ENCODE measurements around the gene PRELID3B.

The PRELID3B gene

DNA sequence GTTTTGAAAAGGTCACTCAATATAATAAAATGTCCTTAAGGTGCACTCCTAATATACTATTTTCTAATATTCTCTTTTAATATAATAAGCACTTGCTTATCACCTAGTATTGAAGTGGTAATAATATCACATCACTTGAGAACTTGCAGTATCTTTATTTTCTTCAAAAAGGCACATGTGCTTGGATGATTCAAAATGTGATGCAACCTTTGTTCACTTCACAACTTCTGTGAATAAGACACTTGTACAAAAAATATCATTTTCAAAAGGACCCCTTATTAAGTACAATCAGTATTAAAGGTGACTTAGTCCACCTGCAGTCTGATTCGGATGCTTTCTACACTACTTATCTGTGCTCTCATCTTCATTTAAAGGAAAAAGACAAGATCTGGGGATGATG is 3.4 kb downstream of the PRELID3B start:
- TF ChIP-seq, protein P1, sequence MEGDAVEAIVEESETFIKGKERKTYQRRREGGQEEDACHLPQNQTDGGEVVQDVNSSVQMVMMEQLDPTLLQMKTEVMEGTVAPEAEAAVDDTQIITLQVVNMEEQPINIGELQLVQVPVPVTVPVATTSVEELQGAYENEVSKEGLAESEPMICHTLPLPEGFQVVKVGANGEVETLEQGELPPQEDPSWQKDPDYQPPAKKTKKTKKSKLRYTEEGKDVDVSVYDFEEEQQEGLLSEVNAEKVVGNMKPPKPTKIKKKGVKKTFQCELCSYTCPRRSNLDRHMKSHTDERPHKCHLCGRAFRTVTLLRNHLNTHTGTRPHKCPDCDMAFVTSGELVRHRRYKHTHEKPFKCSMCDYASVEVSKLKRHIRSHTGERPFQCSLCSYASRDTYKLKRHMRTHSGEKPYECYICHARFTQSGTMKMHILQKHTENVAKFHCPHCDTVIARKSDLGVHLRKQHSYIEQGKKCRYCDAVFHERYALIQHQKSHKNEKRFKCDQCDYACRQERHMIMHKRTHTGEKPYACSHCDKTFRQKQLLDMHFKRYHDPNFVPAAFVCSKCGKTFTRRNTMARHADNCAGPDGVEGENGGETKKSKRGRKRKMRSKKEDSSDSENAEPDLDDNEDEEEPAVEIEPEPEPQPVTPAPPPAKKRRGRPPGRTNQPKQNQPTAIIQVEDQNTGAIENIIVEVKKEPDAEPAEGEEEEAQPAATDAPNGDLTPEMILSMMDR (IDR thresholded peaks at IDR 0.05; ENCODE audit: extremely low read depth, insufficient read depth, missing control alignments): no peak
- in situ Hi-C loops (cut with MboI; ENCODE audit: low pct_unique_long_range_greater_than_20kb, low sequenced_read_pairs, unreplicated experiment): no loop called here
- DNase-seq (ENCODE audit: low spot score): no peak

DNA sequence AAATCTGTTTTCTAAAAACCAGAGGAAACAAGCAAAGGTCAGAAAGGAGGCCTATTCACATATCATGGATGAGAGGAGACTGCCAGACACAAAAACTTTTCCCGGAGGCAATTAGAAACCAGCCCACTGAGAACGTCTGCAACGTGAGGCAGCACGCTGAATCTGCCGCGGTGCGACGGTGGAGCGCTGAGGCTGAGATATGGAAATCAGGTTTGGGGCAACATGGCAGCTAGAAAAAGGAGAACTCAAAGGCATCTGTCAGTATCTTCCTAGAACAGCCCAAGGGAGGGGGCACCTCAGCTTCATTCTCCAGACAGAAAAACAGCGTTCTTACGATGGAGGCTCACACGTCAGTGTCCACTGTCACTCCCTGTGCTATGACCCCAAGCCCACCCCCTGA is 5.2 kb downstream of the PRELID3B start:
- no peak for DNase-seq (ENCODE audit: low spot score)
- TF ChIP-seq, protein P1 (IDR thresholded peaks at IDR 0.05; ENCODE audit: extremely low read depth, insufficient read depth, missing control alignments): no peak
- in situ Hi-C loops (cut with MboI; ENCODE audit: low pct_unique_long_range_greater_than_20kb, low sequenced_read_pairs, unreplicated experiment): no loop called here

DNA sequence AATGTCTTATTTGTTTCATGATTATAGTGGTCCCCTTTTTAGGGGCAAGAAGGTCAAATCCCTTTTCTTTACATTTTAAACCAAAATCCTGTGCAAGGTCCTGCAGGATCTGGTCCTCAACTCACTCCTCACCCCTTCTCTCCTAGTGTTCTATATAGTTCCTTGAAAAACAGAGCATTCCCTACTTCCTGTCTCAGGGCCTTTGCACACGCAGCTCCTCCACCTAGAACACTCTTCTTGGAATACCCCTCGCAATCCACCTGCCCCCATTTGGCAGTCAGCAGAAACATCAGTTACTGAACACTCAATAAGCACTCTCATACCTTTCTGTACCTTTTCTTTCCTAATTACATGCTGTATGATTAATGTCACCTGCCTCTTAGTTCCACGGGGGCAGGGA is 7.2 kb downstream of the PRELID3B start:
- TF ChIP-seq, protein P1 (IDR thresholded peaks at IDR 0.05; ENCODE audit: extremely low read depth, insufficient read depth, missing control alignments): no peak
- no peak for DNase-seq (ENCODE audit: low spot score)
- in situ Hi-C loops (cut with MboI; ENCODE audit: low pct_unique_long_range_greater_than_20kb, low sequenced_read_pairs, unreplicated experiment): no loop called here

DNA sequence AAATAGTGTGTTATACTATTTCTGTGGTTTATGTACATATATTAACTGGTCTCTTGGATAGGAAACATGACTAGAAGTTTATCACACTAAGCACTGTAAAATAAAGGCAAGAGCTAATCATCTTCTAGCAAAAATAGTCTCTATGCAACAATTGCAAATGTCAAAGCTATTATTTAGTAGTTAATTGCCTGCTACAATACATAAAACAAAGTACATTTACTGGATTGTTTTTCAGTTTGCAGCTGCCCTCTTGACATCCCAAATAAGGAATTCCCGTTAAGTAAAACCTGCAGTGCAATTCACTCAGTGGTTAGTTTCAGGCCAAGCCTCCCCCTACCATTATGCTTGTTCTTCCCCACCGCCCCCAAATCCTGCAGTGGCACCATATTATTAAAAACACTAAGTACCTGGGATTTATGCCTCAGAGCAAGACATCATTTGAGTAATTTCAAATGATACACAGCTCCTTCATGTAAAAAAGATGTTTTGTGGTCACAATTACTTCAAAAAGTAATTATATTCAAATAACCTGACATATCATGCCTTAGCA is 8.9 kb downstream of the PRELID3B start:
- TF ChIP-seq, protein P1 (IDR thresholded peaks at IDR 0.05; ENCODE audit: extremely low read depth, insufficient read depth, missing control alignments): no peak
- DNase-seq (ENCODE audit: low spot score): no peak
- in situ Hi-C loops (cut with MboI; ENCODE audit: low pct_unique_long_range_greater_than_20kb, low sequenced_read_pairs, unreplicated experiment): no loop called here

DNA sequence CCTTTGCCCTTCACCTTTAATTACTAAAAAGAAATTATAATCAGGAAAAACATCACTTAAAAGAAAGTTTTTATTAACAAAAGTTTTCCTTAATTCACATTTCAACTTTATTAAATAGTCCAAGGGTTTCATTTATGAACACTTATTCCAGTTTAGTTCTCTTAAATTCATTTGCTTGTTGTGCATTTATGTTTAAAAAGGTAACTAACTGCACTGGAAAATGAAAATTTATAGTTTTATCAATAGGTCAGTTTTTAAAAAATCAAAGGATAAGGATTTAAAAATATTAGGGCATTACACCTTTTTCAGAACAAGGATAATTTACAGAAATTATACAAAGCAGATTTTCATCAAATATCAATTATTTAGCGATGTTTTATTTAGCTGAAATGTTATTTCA is 9.5 kb downstream of the PRELID3B start:
- TF ChIP-seq, protein P1 (IDR thresholded peaks at IDR 0.05; ENCODE audit: extremely low read depth, insufficient read depth, missing control alignments): no peak
- in situ Hi-C loops (cut with MboI; ENCODE audit: low pct_unique_long_range_greater_than_20kb, low sequenced_read_pairs, unreplicated experiment): no loop called here
- DNase-seq (ENCODE audit: low spot score): no peak

DNA sequence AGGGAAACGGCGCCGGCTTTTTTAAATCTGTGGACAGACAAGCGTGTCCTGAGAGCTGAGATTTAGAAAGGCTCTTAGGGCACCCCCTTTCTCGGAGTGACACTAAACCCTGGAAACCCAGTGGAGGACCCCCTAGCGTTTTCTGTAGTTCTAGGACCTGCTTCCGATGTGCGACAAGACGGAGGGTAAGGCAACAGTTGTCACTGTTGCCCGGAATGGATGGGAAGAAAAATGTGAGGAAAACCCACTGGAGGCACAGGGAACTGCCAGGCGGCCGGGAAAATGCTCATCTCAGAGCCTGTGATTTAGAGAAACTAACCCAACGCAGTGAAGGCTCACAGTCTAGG is 9.9 kb downstream of the PRELID3B start:
- in situ Hi-C loops (cut with MboI; ENCODE audit: low pct_unique_long_range_greater_than_20kb, low sequenced_read_pairs, unreplicated experiment): no loop called here
- no peak for DNase-seq (ENCODE audit: low spot score)
- TF ChIP-seq, protein P1 (IDR thresholded peaks at IDR 0.05; ENCODE audit: extremely low read depth, insufficient read depth, missing control alignments): no peak

Measured in GM13977 (cell line).